HepG2 (cell line): ENCODE results near the gene SEMA4C. TPM values are rescaled to one million over a fixed set of nuclear protein-coding genes. Genes with fewer than 3 reads are reported as not detected.
A peak's percentile ranks its signal among the peaks of the same experiment; 100 is the strongest.

Experiments used
- ATM ChIP-seq: fragments of 450-650 bp; IDR thresholded peaks from 2 replicates; pipeline ENCODE4 v1.7.1; 2017; ENCODE audit warnings: mild to moderate bottlenecking, borderline replicate concordance
- CENPX ChIP-seq: sonication (generic); formaldehyde crosslinking; IDR thresholded peaks from 2 replicates; pipeline ENCODE4 v1.9.0; 2021; ENCODE audit warnings: mild to moderate bottlenecking, missing genetic modification reagents, moderate library complexity
- CTCF ChIP-seq: sonication (generic); formaldehyde crosslinking; IDR thresholded peaks from 2 replicates; pipeline ENCODE4 v1.5.0; 2020; ENCODE audit warnings: mild to moderate bottlenecking, missing genetic modification reagents, moderate library complexity
- FOXA3 ChIP-seq: IDR thresholded peaks from 2 replicates; pipeline ENCODE4 v1.6.1; 2016; ENCODE audit warnings: missing genetic modification reagents, missing compliant biosample characterization
- GFI1 ChIP-seq: sonication (generic); formaldehyde crosslinking; IDR thresholded peaks from 2 replicates; pipeline ENCODE4 v1.5.0; 2020; ENCODE audit warnings: missing genetic modification reagents, mild to moderate bottlenecking, borderline replicate concordance
- HDAC6 ChIP-seq: fragments of 200-600 bp; sonication (generic); IDR thresholded peaks from 2 replicates; pipeline ENCODE4 v1.7.0; 2017; ENCODE audit warnings: mild to moderate bottlenecking, antibody characterized with exemption, low read length, low read depth
- KLF11 ChIP-seq: IDR thresholded peaks from 2 replicates; pipeline ENCODE4 v1.6.1; 2016; ENCODE audit warnings: missing compliant biosample characterization
- KLF16 ChIP-seq, 2 experiments: sonication (generic) in 1 of 2; formaldehyde crosslinking in 1 of 2; IDR thresholded peaks; 2 replicates each; pipeline versions ENCODE4 v1.6.1 to v1.8.0; 2016 to 2023; ENCODE audit warnings: missing genetic modification reagents in 2 of 2, missing compliant biosample characterization in 1 of 2
- MLXIP ChIP-seq: sonication (generic); formaldehyde crosslinking; IDR thresholded peaks from 2 replicates; pipeline ENCODE4 v1.9.0; 2021; ENCODE audit warnings: missing genetic modification reagents, borderline replicate concordance
- RXRA ChIP-seq: sonication (generic); formaldehyde crosslinking; IDR thresholded peaks from 2 replicates; pipeline ENCODE4 v1.5.1; 2020; ENCODE audit warnings: missing genetic modification reagents
- SMARCC2 ChIP-seq: fragments of 450-650 bp; IDR thresholded peaks from 2 replicates; pipeline ENCODE4 v1.6.1; 2017; ENCODE audit warnings: antibody characterized with exemption, mild to moderate bottlenecking
- SMARCE1 ChIP-seq: fragments of 450-650 bp; IDR thresholded peaks from 2 replicates; pipeline ENCODE4 v1.6.1; 2017; ENCODE audit warnings: borderline replicate concordance
- STAG1 ChIP-seq: sonication (generic); formaldehyde crosslinking; IDR thresholded peaks from 2 replicates; pipeline ENCODE4 v1.4.0; 2020; ENCODE audit warnings: missing genetic modification reagents
- THAP11 ChIP-seq: IDR thresholded peaks from 2 replicates; pipeline ENCODE4 v1.6.1; 2016; ENCODE audit warnings: missing biosample characterization, missing genetic modification reagents
- ZBTB21 ChIP-seq: sonication (generic); formaldehyde crosslinking; IDR thresholded peaks from 2 replicates; pipeline ENCODE4 v1.4.0; 2020; ENCODE audit warnings: missing genetic modification reagents
- ZFAT ChIP-seq: sonication (generic); formaldehyde crosslinking; conservative IDR thresholded peaks from 2 replicates; pipeline ENCODE4 v1.8.1; 2023; ENCODE audit warnings: missing genetic modification reagents, inconsistent platforms
- ZNF326 ChIP-seq: sonication (generic); formaldehyde crosslinking; IDR thresholded peaks from 2 replicates; pipeline ENCODE4 v1.4.0; 2020; ENCODE audit warnings: missing genetic modification reagents, borderline replicate concordance
- ZNF510 ChIP-seq: sonication (generic); formaldehyde crosslinking; IDR thresholded peaks from 2 replicates; pipeline ENCODE4 v1.4.0; 2020; ENCODE audit warnings: low read depth, mild to moderate bottlenecking, missing genetic modification reagents
- ZNF550 ChIP-seq: sonication (generic); formaldehyde crosslinking; IDR thresholded peaks from 2 replicates; pipeline ENCODE4 v1.4.0; 2020; ENCODE audit warnings: mild to moderate bottlenecking, missing genetic modification reagents, borderline replicate concordance
- ZNF570 ChIP-seq: sonication (generic); formaldehyde crosslinking; IDR thresholded peaks from 2 replicates; pipeline ENCODE4 v1.4.0; 2020; ENCODE audit warnings: mild to moderate bottlenecking, missing genetic modification reagents, borderline replicate concordance
- ZNF607 ChIP-seq: sonication (generic); formaldehyde crosslinking; IDR thresholded peaks from 2 replicates; pipeline ENCODE4 v1.5.1; 2020; ENCODE audit warnings: missing genetic modification reagents, mild to moderate bottlenecking, borderline replicate concordance
- ZNF749 ChIP-seq: sonication (generic); formaldehyde crosslinking; IDR thresholded peaks from 2 replicates; pipeline ENCODE4 v1.8.0; 2022; ENCODE audit warnings: mild to moderate bottlenecking, missing genetic modification reagents, moderate library complexity, borderline replicate concordance
- ZNF790 ChIP-seq: sonication (generic); formaldehyde crosslinking; IDR thresholded peaks from 2 replicates; pipeline ENCODE4 v1.8.0; 2022; ENCODE audit warnings: missing genetic modification reagents, mild to moderate bottlenecking, borderline replicate concordance
- ZUFSP ChIP-seq: sonication (generic); formaldehyde crosslinking; IDR thresholded peaks from 2 replicates; pipeline ENCODE4 v1.9.0; 2021; ENCODE audit warnings: missing genetic modification reagents, mild to moderate bottlenecking, borderline replicate concordance
- polyA plus RNA-seq, 8 experiments: library from polyadenylated mRNA; depleted of rRNA in 3 of 8; stranded (reverse) in 7 of 8; unstranded in 1 of 8; fragments of >200 nt; fragmentation: Illumina TruSeq in 4 of 8; extraction: Trizol in 4 of 8; gene quantifications; 2 replicates each; pipeline versions ENCODE4 v1.2.1 to v1.2.3, GENCODE V29; 2011 to 2016; ENCODE audit warnings: low read depth in 4 of 8, missing spikeins in 1 of 8, mixed read lengths in 1 of 8; ENCODE audit not compliant: insufficient read depth in 1 of 8
- total RNA-seq, 5 experiments: library from RNA; depleted of rRNA; stranded (reverse); fragments of >200 nt; fragmentation: Illumina TruSeq; extraction: Trizol; gene quantifications; 2 replicates each; pipeline ENCODE4 v1.2.3, GENCODE V29; 2016; ENCODE audit warnings: low read depth in 1 of 5

SEMA4C gene
- total and polyA plus RNA-seq, 2 of the 13 experiments (the other 11 are each of a cell fraction or from before 2014, with no cell fraction given) = 25.9 to 46.6 TPM

- TF ChIP-seq ZNF790 (CRISPR knock-in tag) = no peak
- no peak for TF ChIP-seq CENPX (CRISPR knock-in tag)
- peak; percentile 76; the same call in 1 of the 2 replicates for TF ChIP-seq MLXIP
- TF ChIP-seq ZNF510 (CRISPR knock-in tag) = no peak; the same call in none of the 2 replicates
- no peak for TF ChIP-seq ATM
- peak in 1 of 2 experiments; percentile 95; a peak in 1 of 4 replicates for TF ChIP-seq KLF16 (CRISPR knock-in tag; IDR thresholded peaks at IDR 0.05)
- no peak for TF ChIP-seq ZUFSP
- no peak; the same call in 1 of the 2 replicates for TF ChIP-seq ZNF607 (CRISPR knock-in tag)
- TF ChIP-seq ZFAT (CRISPR knock-in tag) = no peak
- no peak for TF ChIP-seq ZNF749
- TF ChIP-seq CTCF (CRISPR knock-in tag) = peak; percentile 62
- peak; percentile 99 for TF ChIP-seq FOXA3
- TF ChIP-seq ZNF570 (CRISPR knock-in tag) = no peak
- peak; percentile 81 for TF ChIP-seq THAP11
- peak; percentile 39 for TF ChIP-seq STAG1 (CRISPR knock-in tag)
- 0 out of 2 replicates have a peak, but pooled peaks have one; percentile 51 for TF ChIP-seq HDAC6
- TF ChIP-seq ZNF326 (CRISPR knock-in tag) = no peak
- no peak for TF ChIP-seq SMARCE1
- no peak for TF ChIP-seq SMARCC2
- TF ChIP-seq GFI1 (CRISPR knock-in tag) = peak; percentile 93
- no peak for TF ChIP-seq ZNF550 (CRISPR knock-in tag)
- peak; percentile 99 for TF ChIP-seq RXRA
- peak; percentile 53; the same call in 1 of the 2 replicates for TF ChIP-seq KLF11 (CRISPR knock-in tag)
- TF ChIP-seq ZBTB21 = no peak
These were observed 50.6 kb downstream of the SEMA4C start (continued) for GRCh38 chr2:96819128-96819875.
